Measurements from ENCODE around the gene UBQLN4.

UBQLN4 gene

DNA sequence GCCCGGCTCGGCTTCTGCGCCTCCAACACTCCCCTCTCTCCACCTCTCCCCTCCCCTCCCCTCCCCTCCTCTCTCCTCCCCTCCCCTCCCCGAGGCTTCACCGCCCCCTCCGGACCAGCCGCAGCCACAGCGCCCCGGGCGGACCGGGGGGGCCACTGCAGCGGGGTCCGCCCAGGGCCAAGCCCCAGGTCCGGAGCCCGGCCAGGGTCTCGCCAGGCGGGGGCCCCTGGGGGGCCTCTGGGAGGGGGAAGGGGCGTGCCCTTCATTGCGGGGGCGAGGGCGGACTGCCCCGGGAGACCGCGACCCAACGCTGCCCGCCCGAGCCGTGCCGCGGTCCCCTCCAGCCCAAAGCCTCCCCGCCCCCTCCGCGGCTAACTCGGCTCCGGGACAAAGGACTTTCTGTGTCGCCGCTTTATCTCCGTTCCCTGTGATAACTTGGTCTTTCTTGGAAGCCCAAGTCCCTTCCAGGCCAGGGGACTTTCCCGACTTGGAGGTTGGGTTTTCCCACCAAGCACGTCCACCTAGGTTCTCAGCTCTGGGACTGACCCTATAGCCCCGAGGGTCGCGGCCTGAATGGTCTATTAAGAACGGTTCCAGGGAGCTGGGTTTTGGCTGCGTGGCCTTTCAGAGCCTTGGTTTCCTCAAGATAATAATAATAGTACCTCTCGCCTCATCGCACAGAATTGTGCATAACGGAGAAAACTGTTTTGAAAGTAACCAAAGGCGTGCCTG lies at the start of gene UBQLN4:
TSS of gene UBQLN4 (minus strand) at position 31 of the 732 bp plus-strand sequence. CDS start 97 bp downstream, outside the sequence.
- Histone ChIP-seq H3K9me3 (ENCODE audit: control insufficient read depth, insufficient read depth, low read length) (no peaks in the 10 kb centered on the region), H3K36me3 (ENCODE audit: insufficient read depth, low read length) (no peaks in the 10 kb centered on the region), H3K4me1 (ENCODE audit: insufficient read depth, low read length) (no peaks in the 10 kb centered on the region; the same call in 1 of the 2 replicates), H3K9ac (ENCODE audit: low read depth, low read length) (peak within 1 kb of the TSS; percentile 67)

GRCh38 chr1:156102633-156103511 lies 49.3 kb upstream of the UBQLN4 start:
- peaks cover 61% of the 10 kb centered on the region for H3K4me1 ChIP-seq (ENCODE audit: insufficient read depth, low read length)
- H3K9me3 ChIP-seq (ENCODE audit: control insufficient read depth, insufficient read depth, low read length): no peaks in the 10 kb centered on the region
- H3K9ac ChIP-seq (ENCODE audit: low read depth, low read length): no peak overlapping the region
- H3K36me3 ChIP-seq (ENCODE audit: insufficient read depth, low read length): no peaks in the 10 kb centered on the region

DNA sequence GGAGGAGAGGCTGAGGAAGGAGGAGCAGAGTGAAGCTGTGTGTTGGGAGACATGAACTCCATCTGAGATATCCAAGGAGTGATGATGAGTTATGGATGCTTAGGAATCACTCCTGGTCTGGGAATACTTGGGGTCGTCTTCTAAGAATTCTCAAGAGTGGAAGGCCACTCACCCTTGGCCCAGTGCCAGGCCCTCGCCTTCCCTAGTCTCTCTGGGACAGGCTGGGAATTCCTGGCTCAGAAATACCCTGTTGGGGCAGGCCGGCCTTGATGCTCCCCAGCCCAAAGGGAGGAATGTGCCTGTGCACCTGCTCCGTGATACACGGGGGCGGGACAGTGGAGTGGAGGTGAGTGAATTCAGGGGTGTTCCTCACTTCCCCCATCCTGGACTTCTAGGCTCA lies 48.3 kb upstream of the UBQLN4 start:
- Histone ChIP-seq H3K36me3 (ENCODE audit: insufficient read depth, low read length) (no peaks in the 10 kb centered on the region), H3K9ac (ENCODE audit: low read depth, low read length) (no peak overlapping the region), H3K4me1 (ENCODE audit: insufficient read depth, low read length) (peaks cover 59% of the 10 kb centered on the region), H3K9me3 (ENCODE audit: control insufficient read depth, insufficient read depth, low read length) (no peaks in the 10 kb centered on the region)

DNA sequence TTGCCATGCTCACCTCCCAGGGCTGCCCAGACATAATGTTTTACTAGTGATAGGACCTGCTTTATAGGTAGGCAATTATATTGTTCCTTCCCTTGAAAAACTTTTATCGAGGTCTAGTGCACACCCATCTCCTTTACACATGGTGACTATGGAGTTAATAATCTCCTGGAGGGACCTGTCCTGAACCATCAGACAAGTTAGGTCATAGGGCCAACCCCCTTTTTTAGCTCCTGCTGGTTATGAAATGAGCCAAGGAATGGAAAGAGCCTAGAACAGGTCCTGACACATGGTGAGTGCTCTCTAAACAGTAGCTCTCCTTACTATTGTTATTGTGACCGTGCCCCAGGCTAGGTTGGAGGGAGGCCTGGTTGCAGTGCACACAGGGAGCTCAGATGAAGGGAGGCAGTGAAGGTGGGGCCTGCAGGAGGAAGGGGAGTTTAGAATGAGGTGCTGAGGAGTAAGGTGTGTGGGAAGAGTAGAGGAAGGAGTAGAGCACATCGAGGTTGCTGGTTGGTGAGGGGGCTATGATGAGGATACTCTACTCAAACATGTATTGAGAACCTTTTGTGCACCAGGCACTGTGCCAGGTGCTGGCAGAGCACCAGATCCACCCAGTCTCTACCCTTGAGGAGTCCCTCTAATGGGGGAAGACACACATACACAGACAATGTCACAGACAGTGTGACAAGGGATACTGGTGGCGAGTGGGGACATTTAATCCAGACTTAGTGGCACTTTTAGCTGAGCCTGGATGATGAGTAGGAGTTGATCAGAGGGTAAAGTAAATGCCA lies 46.8 kb upstream of the UBQLN4 start:
- Histone ChIP-seq H3K36me3 (ENCODE audit: insufficient read depth, low read length) (no peaks in the 10 kb centered on the region), H3K9me3 (ENCODE audit: control insufficient read depth, insufficient read depth, low read length) (no peaks in the 10 kb centered on the region), H3K4me1 (ENCODE audit: insufficient read depth, low read length) (peaks cover 66% of the 10 kb centered on the region), H3K9ac (ENCODE audit: low read depth, low read length) (no peak overlapping the region)

GRCh38 chr1:156099282-156099681 lies 45.7 kb upstream of the UBQLN4 start:
- Histone ChIP-seq H3K36me3 (ENCODE audit: insufficient read depth, low read length) (no peaks in the 10 kb centered on the region), H3K4me1 (ENCODE audit: insufficient read depth, low read length) (peaks cover 55% of the 10 kb centered on the region), H3K9me3 (ENCODE audit: control insufficient read depth, insufficient read depth, low read length) (no peaks in the 10 kb centered on the region), H3K9ac (ENCODE audit: low read depth, low read length) (no peak overlapping the region)

DNA sequence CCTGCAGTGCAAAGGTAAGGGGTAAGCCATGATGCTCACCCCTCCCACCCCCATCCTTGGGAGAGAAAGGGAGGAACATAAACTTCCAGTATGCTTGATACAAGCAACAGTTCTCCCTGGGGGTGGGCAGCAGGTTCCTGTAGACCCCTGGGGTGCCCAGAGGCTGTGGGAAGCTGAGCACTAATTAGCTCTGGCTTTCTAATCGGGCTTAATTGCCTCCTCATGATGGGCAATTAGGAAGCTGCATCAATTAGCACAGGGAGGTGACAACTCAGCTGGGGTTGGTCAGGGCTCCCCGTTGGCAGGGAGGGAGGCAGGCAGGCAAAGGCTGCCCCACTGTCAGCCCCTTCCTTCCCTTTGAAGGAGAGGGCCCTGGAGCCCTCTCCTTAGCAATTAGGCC lies 45.2 kb upstream of the UBQLN4 start:
- Histone ChIP-seq H3K36me3 (ENCODE audit: insufficient read depth, low read length) (no peaks in the 10 kb centered on the region), H3K4me1 (ENCODE audit: insufficient read depth, low read length) (peaks cover 50% of the 10 kb centered on the region), H3K9ac (ENCODE audit: low read depth, low read length) (no peak overlapping the region), H3K9me3 (ENCODE audit: control insufficient read depth, insufficient read depth, low read length) (no peaks in the 10 kb centered on the region)

DNA sequence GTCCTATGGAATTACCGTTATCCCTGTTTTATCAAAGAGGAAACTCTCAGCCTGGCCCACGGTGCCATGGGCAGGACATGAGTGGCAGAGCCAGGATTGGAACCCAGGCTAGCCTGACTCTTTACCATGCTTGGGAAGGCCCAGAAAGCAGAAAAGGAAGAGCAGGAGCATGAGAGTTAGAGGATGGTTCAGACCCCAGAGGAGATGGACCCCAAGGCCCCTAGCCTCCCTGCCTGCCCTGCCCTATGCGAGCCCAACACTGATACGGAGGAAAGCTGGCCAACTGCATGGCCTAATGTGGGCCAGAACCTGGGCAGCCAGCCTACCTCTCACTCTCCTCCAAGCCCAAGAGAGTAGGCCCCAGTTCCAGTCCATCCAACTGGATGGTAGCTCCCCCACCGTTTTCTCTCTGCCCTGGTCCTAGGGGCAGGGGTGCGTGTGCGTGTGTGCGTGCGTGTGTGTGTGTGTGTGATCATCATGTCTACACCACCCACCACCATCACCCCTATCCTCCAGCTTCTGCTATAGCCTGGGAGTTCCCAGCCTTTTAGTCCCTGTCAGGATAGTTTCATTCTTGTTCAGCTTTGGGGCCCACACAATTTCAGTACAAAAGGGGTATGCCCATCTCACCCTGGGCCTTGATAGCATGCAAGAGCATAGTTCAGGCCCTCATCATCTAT lies 44.0 kb upstream of the UBQLN4 start:
- Histone ChIP-seq H3K9me3 (ENCODE audit: control insufficient read depth, insufficient read depth, low read length) (no peaks in the 10 kb centered on the region), H3K36me3 (ENCODE audit: insufficient read depth, low read length) (no peaks in the 10 kb centered on the region), H3K4me1 (ENCODE audit: insufficient read depth, low read length) (peaks cover 39% of the 10 kb centered on the region), H3K9ac (ENCODE audit: low read depth, low read length) (no peak overlapping the region)

GRCh38 chr1:156096640-156097391 lies 43.2 kb upstream of the UBQLN4 start:
- H3K9me3 ChIP-seq (ENCODE audit: control insufficient read depth, insufficient read depth, low read length): no peaks in the 10 kb centered on the region
- no peak overlapping the region for H3K9ac ChIP-seq (ENCODE audit: low read depth, low read length)
- H3K4me1 ChIP-seq (ENCODE audit: insufficient read depth, low read length): peaks cover 35% of the 10 kb centered on the region
- no peaks in the 10 kb centered on the region for H3K36me3 ChIP-seq (ENCODE audit: insufficient read depth, low read length)

DNA sequence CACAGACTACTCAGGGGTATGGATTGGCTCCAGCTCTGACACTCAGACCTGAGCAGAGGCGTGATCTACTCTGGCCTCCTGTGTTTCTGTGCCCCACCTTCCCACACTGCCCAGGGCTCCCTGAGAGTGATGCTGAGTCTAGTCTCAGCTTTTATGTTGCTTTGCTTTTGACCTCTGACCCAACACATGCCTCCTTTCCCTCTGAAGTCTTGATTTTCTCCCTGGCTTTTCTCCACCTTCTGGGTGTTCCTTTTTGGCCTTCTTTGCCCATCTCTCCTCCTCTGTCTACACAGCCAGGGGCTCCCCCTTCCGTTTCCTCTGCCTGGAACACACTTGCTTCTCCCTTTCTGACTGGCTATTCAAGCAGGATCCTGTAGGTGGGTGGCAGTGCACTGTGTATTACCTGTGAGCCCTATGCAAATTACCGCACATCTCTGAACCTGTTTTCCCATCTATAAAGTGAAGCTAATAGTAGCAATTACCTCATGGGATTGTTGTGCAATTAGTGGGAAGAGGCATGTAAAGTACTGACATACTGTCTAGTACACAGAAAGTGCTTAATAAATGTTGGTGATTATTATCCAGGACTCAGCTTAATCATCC lies 42.4 kb upstream of the UBQLN4 start:
- peaks cover 30% of the 10 kb centered on the region for H3K4me1 ChIP-seq (ENCODE audit: insufficient read depth, low read length)
- H3K9ac ChIP-seq (ENCODE audit: low read depth, low read length): no peak overlapping the region
- no peaks in the 10 kb centered on the region for H3K36me3 ChIP-seq (ENCODE audit: insufficient read depth, low read length)
- H3K9me3 ChIP-seq (ENCODE audit: control insufficient read depth, insufficient read depth, low read length): no peaks in the 10 kb centered on the region

DNA sequence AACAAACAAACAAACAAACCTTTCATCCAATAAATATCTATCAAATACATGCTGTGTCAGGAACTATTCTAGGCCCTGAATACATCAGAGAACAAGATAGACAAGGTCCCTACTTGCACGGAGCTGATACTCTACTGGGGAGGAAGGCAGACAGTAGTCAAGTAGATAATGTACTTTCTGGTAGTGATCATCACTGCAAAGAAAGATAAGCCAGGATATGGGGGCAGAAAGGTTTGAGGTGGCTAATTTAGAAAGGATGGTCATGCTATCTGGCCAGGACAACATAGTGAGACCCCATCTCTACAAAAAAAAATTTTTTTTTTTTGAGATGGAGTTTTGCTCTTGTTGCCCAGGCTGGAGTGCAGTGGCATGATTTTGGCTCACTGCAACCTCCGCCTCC lies 38.0 kb upstream of the UBQLN4 start:
- no peak overlapping the region for H3K9ac ChIP-seq (ENCODE audit: low read depth, low read length)
- H3K4me1 ChIP-seq (ENCODE audit: insufficient read depth, low read length): peaks cover 20% of the 10 kb centered on the region
- no peaks in the 10 kb centered on the region for H3K9me3 ChIP-seq (ENCODE audit: control insufficient read depth, insufficient read depth, low read length)
- H3K36me3 ChIP-seq (ENCODE audit: insufficient read depth, low read length): no peaks in the 10 kb centered on the region

DNA sequence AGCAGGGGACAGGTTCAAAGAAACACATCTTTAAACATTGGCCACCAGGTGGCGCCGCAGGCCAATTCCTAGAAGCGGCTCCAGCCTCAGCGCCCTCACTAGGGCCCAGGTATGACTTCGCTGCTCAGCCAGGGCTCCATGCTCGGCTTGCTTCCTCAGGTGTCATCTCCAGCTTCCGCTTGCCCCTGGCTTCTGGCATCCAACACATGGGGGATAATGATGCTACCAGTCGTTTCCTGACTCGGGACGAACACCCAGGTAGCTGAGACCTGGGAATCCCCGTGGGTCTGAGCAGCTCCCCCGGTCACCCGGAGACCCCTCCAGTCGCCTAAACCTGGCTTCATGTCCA lies 37.2 kb upstream of the UBQLN4 start:
- Histone ChIP-seq H3K9ac (ENCODE audit: low read depth, low read length) (no peak overlapping the region), H3K4me1 (ENCODE audit: insufficient read depth, low read length) (peaks cover 21% of the 10 kb centered on the region), H3K36me3 (ENCODE audit: insufficient read depth, low read length) (no peaks in the 10 kb centered on the region), H3K9me3 (ENCODE audit: control insufficient read depth, insufficient read depth, low read length) (no peaks in the 10 kb centered on the region)

DNA sequence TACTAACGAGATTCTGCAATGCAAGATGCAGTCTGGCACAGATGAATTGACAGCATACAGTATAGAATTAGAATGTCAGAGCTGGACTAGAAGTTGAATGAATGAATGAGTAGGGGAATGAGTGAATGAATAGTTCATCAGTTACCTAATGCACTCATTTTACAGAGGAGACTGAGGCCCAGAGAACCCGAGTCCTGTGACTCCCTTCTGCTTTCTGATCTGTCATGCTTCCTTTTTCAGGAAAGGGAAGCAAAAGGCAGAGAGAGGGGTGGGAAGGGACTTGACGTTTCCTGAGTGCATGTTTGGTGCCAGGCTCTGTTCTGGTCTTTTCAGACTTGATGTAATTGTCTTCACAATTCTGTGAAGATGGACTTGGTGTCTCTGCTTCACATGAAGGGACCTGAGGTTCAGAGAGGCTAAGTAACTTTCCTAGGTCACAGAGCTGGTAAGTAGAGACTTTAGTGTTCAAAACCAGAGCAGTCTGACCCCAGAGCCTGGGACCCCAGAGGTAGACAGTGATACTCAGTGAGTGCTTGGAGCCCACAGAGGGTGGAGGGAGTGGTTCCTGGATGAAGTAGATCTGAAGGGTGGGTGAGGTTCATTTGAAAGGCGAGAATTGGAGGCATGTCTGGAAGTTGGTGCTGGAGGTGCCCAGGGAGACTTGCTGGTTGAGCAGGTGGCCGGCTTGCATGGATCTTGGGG lies 36.7 kb upstream of the UBQLN4 start:
- Histone ChIP-seq H3K36me3 (ENCODE audit: insufficient read depth, low read length) (no peaks in the 10 kb centered on the region), H3K9ac (ENCODE audit: low read depth, low read length) (no peak overlapping the region), H3K9me3 (ENCODE audit: control insufficient read depth, insufficient read depth, low read length) (no peaks in the 10 kb centered on the region), H3K4me1 (ENCODE audit: insufficient read depth, low read length) (peaks cover 18% of the 10 kb centered on the region)

DNA sequence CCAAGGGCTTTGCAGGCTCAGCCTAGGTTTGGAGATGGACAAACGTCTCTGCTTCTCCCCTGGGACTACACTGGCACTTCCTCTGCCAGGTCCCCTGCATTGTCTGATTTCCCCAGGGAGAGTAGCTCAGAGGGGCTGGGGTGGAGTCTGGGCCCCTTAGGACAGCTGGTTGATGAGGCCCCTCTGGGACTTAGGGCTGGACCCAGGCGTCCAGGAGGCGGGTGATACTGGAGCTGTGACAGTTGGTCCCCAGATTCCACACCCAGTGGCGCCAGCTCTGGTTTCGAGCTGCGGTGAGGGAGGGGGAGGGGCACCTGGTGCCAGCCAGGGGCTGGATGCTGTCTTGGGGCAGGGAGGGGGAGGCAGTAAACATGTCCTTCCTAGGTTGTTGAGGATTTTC lies 36.1 kb upstream of the UBQLN4 start:
- H3K9ac ChIP-seq (ENCODE audit: low read depth, low read length): no peak overlapping the region
- no peaks in the 10 kb centered on the region for H3K36me3 ChIP-seq (ENCODE audit: insufficient read depth, low read length)
- peaks cover 23% of the 10 kb centered on the region for H3K4me1 ChIP-seq (ENCODE audit: insufficient read depth, low read length)

More for the DNA sequence above, 36.1 kb upstream of the UBQLN4 start:
- no peaks in the 10 kb centered on the region for H3K9me3 ChIP-seq (ENCODE audit: control insufficient read depth, insufficient read depth, low read length)
